ENCODE measurements around the gene BRINP2.

The BRINP2 gene

GRCh38 chr1:177137814-177138213 is 32.9 kb upstream of the BRINP2 start:
- Histone ChIP-seq H3K4ac (ENCODE audit: low read depth, low read length) (no peak overlapping the region), H3K23ac (ENCODE audit: low read length) (no peak overlapping the region)

GRCh38 chr1:177138347-177138746 is 32.4 kb upstream of the BRINP2 start:
- no peaks in the 10 kb centered on the region for H3K79me1 ChIP-seq (ENCODE audit: low read length)
- WGBS (ENCODE audit: extremely low coverage, insufficient coverage, low lambda C conversion rate), result no CpG with 5 or more reads among the region's 4 CpGs
- H2BK120ac ChIP-seq (ENCODE audit: low read depth, low read length), result no peak overlapping the region

More at GRCh38 chr1:177137814-177138213, 32.9 kb upstream of the BRINP2 start:
- Histone ChIP-seq H3K27ac (ENCODE audit: low read depth, low read length) (no peak overlapping the region), H3K9ac (ENCODE audit: low read length) (no peak overlapping the region), H3K36me3 (ENCODE audit: control insufficient read depth, insufficient read depth, low read length) (no peaks in the 10 kb centered on the region), H3K56ac (ENCODE audit: low read length) (no peak overlapping the region), H3K27me3 (ENCODE audit: insufficient read depth, low read length, poor library complexity) (no peaks in the 10 kb centered on the region), H2BK5ac (ENCODE audit: low read length) (no peak overlapping the region), H3K18ac (ENCODE audit: low read length) (no peak overlapping the region), H2BK15ac (replicated peaks; ENCODE audit: low read depth) (no peak overlapping the region), H4K5ac (ENCODE audit: low read length) (no peak overlapping the region), H3K79me2 (ENCODE audit: control insufficient read depth, insufficient read depth, low read length) (no peaks in the 10 kb centered on the region), H3K4me3 (ENCODE audit: low read length) (no peak overlapping the region), H4K8ac (ENCODE audit: low read depth, low read length) (no peak overlapping the region), H3K4me2 (ENCODE audit: low read length) (no peak overlapping the region), H2AK5ac (ENCODE audit: low read length) (no peak overlapping the region), H3K79me1 (ENCODE audit: low read length) (no peaks in the 10 kb centered on the region), H2BK120ac (ENCODE audit: low read depth, low read length) (no peak overlapping the region), H3K4me1 (ENCODE audit: control insufficient read depth, low read depth, low read length) (peaks cover under 1% of the 10 kb centered on the region)
- no CpG with 5 or more reads among the region's 1 CpG for WGBS (ENCODE audit: extremely low coverage, insufficient coverage, low lambda C conversion rate)
- DNase-seq, result peak; percentile 31

GRCh38 chr1:177142010-177142409 is 28.7 kb upstream of the BRINP2 start:
- no peak overlapping the region for H3K4me3 ChIP-seq (ENCODE audit: low read length)
- H3K36me3 ChIP-seq (ENCODE audit: control insufficient read depth, insufficient read depth, low read length), result no peaks in the 10 kb centered on the region
- no peak overlapping the region for H2BK5ac ChIP-seq (ENCODE audit: low read length)
- H3K27me3 ChIP-seq (ENCODE audit: insufficient read depth, low read length, poor library complexity), result no peaks in the 10 kb centered on the region
- H3K27ac ChIP-seq (ENCODE audit: low read depth, low read length), result no peak overlapping the region
- H2BK120ac ChIP-seq (ENCODE audit: low read depth, low read length), result no peak overlapping the region
- no CpG with 5 or more reads among the region's 1 CpG for WGBS (ENCODE audit: extremely low coverage, insufficient coverage, low lambda C conversion rate)
- no peak overlapping the region for H2BK15ac ChIP-seq (replicated peaks; ENCODE audit: low read depth)
- no peak overlapping the region for H3K56ac ChIP-seq (ENCODE audit: low read length)
- peaks cover 3% of the 10 kb centered on the region for H3K4me1 ChIP-seq (ENCODE audit: control insufficient read depth, low read depth, low read length)
- H3K23ac ChIP-seq (ENCODE audit: low read length), result no peak overlapping the region
- no peak overlapping the region for H3K4me2 ChIP-seq (ENCODE audit: low read length)
- H3K79me2 ChIP-seq (ENCODE audit: control insufficient read depth, insufficient read depth, low read length), result no peaks in the 10 kb centered on the region
- no peak overlapping the region for H2AK5ac ChIP-seq (ENCODE audit: low read length)
- no peak for DNase-seq
- no peaks in the 10 kb centered on the region for H3K79me1 ChIP-seq (ENCODE audit: low read length)
- H4K8ac ChIP-seq (ENCODE audit: low read depth, low read length), result no peak overlapping the region
- no peak overlapping the region for H4K5ac ChIP-seq (ENCODE audit: low read length)
- H3K9ac ChIP-seq (ENCODE audit: low read length), result no peak overlapping the region
- no peak overlapping the region for H3K18ac ChIP-seq (ENCODE audit: low read length)
- H3K4ac ChIP-seq (ENCODE audit: low read depth, low read length), result no peak overlapping the region

More at GRCh38 chr1:177138347-177138746, 32.4 kb upstream of the BRINP2 start:
- Histone ChIP-seq H2BK15ac (replicated peaks; ENCODE audit: low read depth) (no peak overlapping the region), H3K79me2 (ENCODE audit: control insufficient read depth, insufficient read depth, low read length) (no peaks in the 10 kb centered on the region), H2BK5ac (ENCODE audit: low read length) (no peak overlapping the region), H3K4me3 (ENCODE audit: low read length) (no peak overlapping the region), H4K5ac (ENCODE audit: low read length) (no peak overlapping the region), H3K4me1 (ENCODE audit: control insufficient read depth, low read depth, low read length) (peaks cover 3% of the 10 kb centered on the region), H3K4me2 (ENCODE audit: low read length) (no peak overlapping the region), H3K56ac (ENCODE audit: low read length) (no peak overlapping the region), H3K27me3 (ENCODE audit: insufficient read depth, low read length, poor library complexity) (no peaks in the 10 kb centered on the region), H2AK5ac (ENCODE audit: low read length) (no peak overlapping the region), H3K36me3 (ENCODE audit: control insufficient read depth, insufficient read depth, low read length) (no peaks in the 10 kb centered on the region), H3K9ac (ENCODE audit: low read length) (no peak overlapping the region), H4K8ac (ENCODE audit: low read depth, low read length) (no peak overlapping the region), H3K23ac (ENCODE audit: low read length) (no peak overlapping the region), H3K27ac (ENCODE audit: low read depth, low read length) (no peak overlapping the region), H3K4ac (ENCODE audit: low read depth, low read length) (no peak overlapping the region), H3K18ac (ENCODE audit: low read length) (no peak overlapping the region)
- no peak for DNase-seq

- no peak for DNase-seq
- WGBS (ENCODE audit: extremely low coverage, insufficient coverage, low lambda C conversion rate), result no CpG with 5 or more reads among the region's 4 CpGs
- Histone ChIP-seq H4K5ac (ENCODE audit: low read length) (no peak overlapping the region), H2BK15ac (replicated peaks; ENCODE audit: low read depth) (no peak overlapping the region), H3K56ac (ENCODE audit: low read length) (no peak overlapping the region), H4K8ac (ENCODE audit: low read depth, low read length) (no peak overlapping the region), H3K18ac (ENCODE audit: low read length) (no peak overlapping the region), H2AK5ac (ENCODE audit: low read length) (no peak overlapping the region), H3K36me3 (ENCODE audit: control insufficient read depth, insufficient read depth, low read length) (no peaks in the 10 kb centered on the region), H3K9ac (ENCODE audit: low read length) (no peak overlapping the region), H2BK120ac (ENCODE audit: low read depth, low read length) (no peak overlapping the region), H3K27me3 (ENCODE audit: insufficient read depth, low read length, poor library complexity) (no peaks in the 10 kb centered on the region), H3K23ac (ENCODE audit: low read length) (no peak overlapping the region), H3K4me2 (ENCODE audit: low read length) (no peak overlapping the region), H3K4me3 (ENCODE audit: low read length) (no peak overlapping the region), H3K79me1 (ENCODE audit: low read length) (no peaks in the 10 kb centered on the region), H3K4me1 (ENCODE audit: control insufficient read depth, low read depth, low read length) (peaks cover 3% of the 10 kb centered on the region), H2BK5ac (ENCODE audit: low read length) (no peak overlapping the region), H3K79me2 (ENCODE audit: control insufficient read depth, insufficient read depth, low read length) (no peaks in the 10 kb centered on the region), H3K4ac (ENCODE audit: low read depth, low read length) (no peak overlapping the region), H3K27ac (ENCODE audit: low read depth, low read length) (no peak overlapping the region)
These were observed 27.9 kb upstream of the BRINP2 start for GRCh38 chr1:177142791-177143271.

- no peaks in the 10 kb centered on the region for H3K27me3 ChIP-seq (ENCODE audit: insufficient read depth, low read length, poor library complexity)
- no peak overlapping the region for H2BK15ac ChIP-seq (replicated peaks; ENCODE audit: low read depth)
- H3K4ac ChIP-seq (ENCODE audit: low read depth, low read length), result no peak overlapping the region
- H4K5ac ChIP-seq (ENCODE audit: low read length), result no peak overlapping the region
- H3K27ac ChIP-seq (ENCODE audit: low read depth, low read length), result no peak overlapping the region
- no peak overlapping the region for H4K8ac ChIP-seq (ENCODE audit: low read depth, low read length)
- H3K79me1 ChIP-seq (ENCODE audit: low read length), result no peaks in the 10 kb centered on the region
- no peak overlapping the region for H2BK120ac ChIP-seq (ENCODE audit: low read depth, low read length)
- no peak overlapping the region for H3K18ac ChIP-seq (ENCODE audit: low read length)
- no peak for DNase-seq
- no peak overlapping the region for H3K9ac ChIP-seq (ENCODE audit: low read length)
- H2AK5ac ChIP-seq (ENCODE audit: low read length), result no peak overlapping the region
- H3K23ac ChIP-seq (ENCODE audit: low read length), result no peak overlapping the region
- H2BK5ac ChIP-seq (ENCODE audit: low read length), result no peak overlapping the region
- H3K4me2 ChIP-seq (ENCODE audit: low read length), result no peak overlapping the region
- no peak overlapping the region for H3K4me3 ChIP-seq (ENCODE audit: low read length)
- no peaks in the 10 kb centered on the region for H3K36me3 ChIP-seq (ENCODE audit: control insufficient read depth, insufficient read depth, low read length)
- no peak overlapping the region for H3K56ac ChIP-seq (ENCODE audit: low read length)
- no CpG with 5 or more reads among the region's 3 CpGs for WGBS (ENCODE audit: extremely low coverage, insufficient coverage, low lambda C conversion rate)
- peaks cover 3% of the 10 kb centered on the region for H3K4me1 ChIP-seq (ENCODE audit: control insufficient read depth, low read depth, low read length)
- no peaks in the 10 kb centered on the region for H3K79me2 ChIP-seq (ENCODE audit: control insufficient read depth, insufficient read depth, low read length)
These were observed 25.4 kb upstream of the BRINP2 start for GRCh38 chr1:177145106-177146070.
